Mesenchymal stem cell (in vitro differentiated cells and primary cell): ENCODE measurements around the gene F13A1. TPM values are rescaled to one million over a fixed set of nuclear protein-coding genes. Genes with fewer than 3 reads are reported as not detected.

Source experiments
- DNase-seq: peaks from one replicate; pipeline ENCODE4 v3.0.0-alpha.2; 2013
- H2AFZ ChIP-seq: one replicate; pipeline ENCODE4 v1.6.1; 2013; ENCODE audit warnings: low read depth, mild to moderate bottlenecking, control low read depth, inconsistent platforms, low read length, moderate library complexity
- H2AK5ac ChIP-seq: 2 replicates; pipeline ENCODE4 v1.6.1; 2013; ENCODE audit warnings: low read length, moderate library complexity, mild to moderate bottlenecking, inconsistent platforms; ENCODE audit not compliant: severe bottlenecking
- H2BK120ac ChIP-seq: one replicate; pipeline ENCODE4 v1.6.1; 2013; ENCODE audit warnings: low read depth, mild to moderate bottlenecking, inconsistent platforms, low read length, moderate library complexity
- H2BK12ac ChIP-seq, 2 experiments: one replicate each; pipeline ENCODE4 v1.6.1; 2013; ENCODE audit warnings: inconsistent platforms in 2 of 2, low read length in 2 of 2, mild to moderate bottlenecking in 2 of 2, moderate library complexity in 2 of 2, control low read depth in 1 of 2
- H2BK15ac ChIP-seq: one replicate; pipeline ENCODE4 v1.6.1; 2013; ENCODE audit warnings: mild to moderate bottlenecking, low read depth, inconsistent platforms; ENCODE audit not compliant: poor library complexity, severe bottlenecking
- H2BK5ac ChIP-seq: 2 replicates; pipeline ENCODE4 v1.6.1; 2013; ENCODE audit warnings: low read depth, mild to moderate bottlenecking, low read length, control low read depth, inconsistent platforms; ENCODE audit not compliant: poor library complexity, severe bottlenecking
- H3K14ac ChIP-seq, 2 experiments: one replicate each; pipeline ENCODE4 v1.6.1; 2013; ENCODE audit warnings: inconsistent platforms in 2 of 2, low read length in 2 of 2, control low read depth in 1 of 2, mild to moderate bottlenecking in 1 of 2, moderate library complexity in 1 of 2
- H3K18ac ChIP-seq, 2 experiments: one replicate each; pipeline ENCODE4 v1.6.1; 2013; ENCODE audit warnings: inconsistent platforms in 2 of 2, low read length in 2 of 2, control low read depth in 1 of 2, low read depth in 1 of 2, mild to moderate bottlenecking in 1 of 2
- H3K23ac ChIP-seq, 2 experiments: one replicate each; pipeline ENCODE4 v1.6.1; 2013; ENCODE audit warnings: inconsistent platforms in 2 of 2, low read length in 2 of 2, mild to moderate bottlenecking in 2 of 2, moderate library complexity in 2 of 2, control low read depth in 1 of 2
- H3K27ac ChIP-seq: 2 replicates; pipeline ENCODE4 v1.5.1; 2013; ENCODE audit warnings: mild to moderate bottlenecking, moderate library complexity, low read length, control low read depth, inconsistent platforms; ENCODE audit not compliant: poor library complexity, severe bottlenecking
- H3K27me3 ChIP-seq, 2 experiments: 2 replicates each; pipeline versions ENCODE4 v1.6.1 to v1.7.0; 2013; ENCODE audit warnings: low read length in 2 of 2, mild to moderate bottlenecking in 2 of 2, moderate library complexity in 2 of 2, control low read depth in 1 of 2, inconsistent platforms in 1 of 2; ENCODE audit not compliant: control insufficient read depth in 1 of 2, insufficient read depth in 1 of 2
- H3K36me3 ChIP-seq, 2 experiments: 2 replicates each; pipeline versions ENCODE4 v1.6.1 to v1.7.0; 2013; ENCODE audit warnings: low read length in 2 of 2, control low read depth in 1 of 2, inconsistent platforms in 1 of 2, low read depth in 1 of 2, mild to moderate bottlenecking in 1 of 2; ENCODE audit not compliant: insufficient read depth in 2 of 2, control insufficient read depth in 1 of 2
- H3K4ac ChIP-seq, 2 experiments: one replicate each; pipeline ENCODE4 v1.6.1; 2013; ENCODE audit warnings: inconsistent platforms in 2 of 2, low read length in 2 of 2, mild to moderate bottlenecking in 2 of 2, moderate library complexity in 2 of 2, control low read depth in 1 of 2, low read depth in 1 of 2
- H3K4me1 ChIP-seq: 2 replicates; pipeline ENCODE4 v1.6.1; 2013; ENCODE audit warnings: low read depth, low read length, control low read depth; ENCODE audit not compliant: control insufficient read depth, insufficient read depth
- H3K4me2 ChIP-seq: 2 replicates; pipeline ENCODE4 v1.6.1; 2013; ENCODE audit warnings: low read length, mild to moderate bottlenecking, inconsistent platforms; ENCODE audit not compliant: poor library complexity, severe bottlenecking
- H3K4me3 ChIP-seq, 2 experiments: 2 replicates each; pipeline versions ENCODE4 v1.5.1 to v1.7.0; 2013; ENCODE audit warnings: low read length in 2 of 2, mild to moderate bottlenecking in 2 of 2, control low read depth in 1 of 2, low read depth in 1 of 2; ENCODE audit not compliant: insufficient read depth in 1 of 2
- H3K79me1 ChIP-seq: replicated peaks from 2 replicates; pipeline ENCODE4 v1.6.1; 2013; ENCODE audit warnings: mild to moderate bottlenecking, control low read depth, low read length, inconsistent platforms; ENCODE audit not compliant: poor library complexity, severe bottlenecking
- H3K9ac ChIP-seq: 2 replicates; pipeline ENCODE4 v1.7.0; 2013; ENCODE audit warnings: mild to moderate bottlenecking, low read length, moderate library complexity
- H3K9me3 ChIP-seq: 2 replicates; pipeline ENCODE4 v1.7.0; 2013; ENCODE audit warnings: mild to moderate bottlenecking, low read length; ENCODE audit not compliant: control insufficient read depth
- H4K8ac ChIP-seq: one replicate; pipeline ENCODE4 v1.6.1; 2013; ENCODE audit warnings: inconsistent platforms, mild to moderate bottlenecking, low read length, moderate library complexity
- H4K91ac ChIP-seq: one replicate; pipeline ENCODE4 v1.6.1; 2013; ENCODE audit warnings: mild to moderate bottlenecking, low read length, inconsistent platforms
- WGBS: methylation state at CpG from one replicate; pipeline ENCODE4 v1.1.7; 2013; ENCODE audit warnings: mixed read lengths; 5-methylcytosine and 5-hydroxymethylcytosine counted together
- small RNA-seq: library from polyadenylated mRNA; stranded (forward); fragments of <200 nt; extraction: miRNeasy Mini kit (QIAGEN cat#:217004); gene quantifications from one replicate; pipeline ENCODE3, GENCODE V24; 2013; ENCODE audit warnings: low read depth

The F13A1 gene

DNA sequence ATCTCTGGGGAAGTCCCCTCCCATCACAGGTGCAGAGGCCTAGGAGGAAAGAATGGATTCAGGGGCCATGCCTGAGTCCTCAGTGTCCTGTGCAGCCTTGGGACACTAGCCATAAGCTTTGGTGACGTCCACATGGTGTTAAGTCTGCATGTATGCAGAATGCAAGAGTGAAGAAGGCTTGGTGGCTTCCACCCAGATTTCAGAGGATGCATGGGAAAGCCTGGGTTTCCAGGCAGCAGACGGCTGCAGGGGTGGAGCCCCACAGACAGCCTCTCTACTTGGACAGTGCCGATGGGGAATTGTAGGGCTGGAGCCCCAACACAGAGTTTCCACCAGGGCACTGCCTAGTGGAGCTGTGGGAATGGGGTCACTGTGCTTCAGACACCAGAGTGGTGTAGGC, 196.7 kb downstream of the F13A1 start:
- 31% methylated on average over 3 of the region's 3 CpGs for WGBS
- Histone ChIP-seq H4K8ac (no peak overlapping the region), H3K18ac (no peak overlapping the region), H3K9me3 (no peaks in the 10 kb centered on the region), H2BK12ac (no peak overlapping the region), H3K4me2 (no peak overlapping the region), H3K27me3 (no peaks in the 10 kb centered on the region), H2AK5ac (no peak overlapping the region), H3K9ac (no peak overlapping the region), H4K91ac (no peak overlapping the region), H3K4me1 (no peaks in the 10 kb centered on the region), H3K4ac (no peak overlapping the region), H3K23ac (no peak overlapping the region), H3K14ac (no peak overlapping the region), H3K79me1 (no peaks in the 10 kb centered on the region), H3K27ac (no peak overlapping the region), H2AFZ (no peak overlapping the region), H2BK5ac (no peak overlapping the region), H2BK120ac (no peak overlapping the region), H3K36me3 (no peaks in the 10 kb centered on the region), H3K4me3 (no peak overlapping the region), H2BK15ac (no peak overlapping the region)
- DNase-seq = no peak

GRCh38 chr6:6121943-6122342, 198.5 kb downstream of the F13A1 start:
- H3K4me2 ChIP-seq = no peak overlapping the region
- H2AFZ ChIP-seq = no peak overlapping the region
- WGBS = 80% methylated on average over 1 of the region's 1 CpG
- no peak for DNase-seq
- no peak overlapping the region for H2BK15ac ChIP-seq
- no peaks in the 10 kb centered on the region for H3K79me1 ChIP-seq
- H3K23ac ChIP-seq = no peak overlapping the region
- H3K27me3 ChIP-seq = no peaks in the 10 kb centered on the region
- H3K27ac ChIP-seq = no peak overlapping the region
- no peaks in the 10 kb centered on the region for H3K4me1 ChIP-seq
- no peak overlapping the region for H2BK120ac ChIP-seq
- no peak overlapping the region for H3K4ac ChIP-seq
- H2BK12ac ChIP-seq = no peak overlapping the region
- no peak overlapping the region for H3K9ac ChIP-seq
- no peak overlapping the region for H4K8ac ChIP-seq
- H3K9me3 ChIP-seq = peaks cover 3% of the 10 kb centered on the region
- no peak overlapping the region for H4K91ac ChIP-seq
- H2BK5ac ChIP-seq = no peak overlapping the region
- H3K36me3 ChIP-seq = no peaks in the 10 kb centered on the region
- H3K4me3 ChIP-seq = no peak overlapping the region
- no peak overlapping the region for H2AK5ac ChIP-seq
- no peak overlapping the region for H3K14ac ChIP-seq
- H3K18ac ChIP-seq = no peak overlapping the region

- Histone ChIP-seq H3K9me3 (peaks cover 5% of the 10 kb centered on the region), H3K4me3 (no peak overlapping the region), H3K36me3 (no peaks in the 10 kb centered on the region), H2AK5ac (no peak overlapping the region), H2BK120ac (no peak overlapping the region), H3K27ac (no peak overlapping the region), H2BK12ac (no peak overlapping the region), H3K23ac (no peak overlapping the region), H4K8ac (no peak overlapping the region), H3K4me1 (no peaks in the 10 kb centered on the region), H2BK15ac (no peak overlapping the region), H3K18ac (no peak overlapping the region), H4K91ac (no peak overlapping the region), H3K27me3 (no peaks in the 10 kb centered on the region), H2BK5ac (no peak overlapping the region), H3K4ac (no peak overlapping the region), H3K79me1 (no peaks in the 10 kb centered on the region), H3K4me2 (no peak overlapping the region), H2AFZ (no peak overlapping the region), H3K9ac (no peak overlapping the region), H3K14ac (no peak overlapping the region)
- no peak for DNase-seq
These were observed 214.9 kb downstream of the F13A1 start for GRCh38 chr6:6105472-6106036.

Small RNA genes within 50 kb of the gene (small RNA-seq; reads per million reads assigned to genes)
- not detected for gene MIR7853
